H1 (cell line): ENCODE data around the gene ANKRD65. TPM values are rescaled to one million over a fixed set of nuclear protein-coding genes. Genes with fewer than 3 reads are reported as not detected.
A peak's percentile ranks its signal among the peaks of the same experiment; 100 is the strongest.
"Not testable (repeated sequence)": the region's sequence is repeated elsewhere in the genome, so short reads cannot be mapped to it uniquely, and the experiment has no call there.

ENCODE experiments used
- CTCF ChIA-PET: fragments of 300-600 bp; sonication (Branson Sonifier 250); formaldehyde crosslinking; loops from one replicate; lab custom pipeline; 2021; ENCODE audit not compliant: partially characterized antibody; lab: Charles Lee
- POLR2A ChIA-PET: fragments of 300-600 bp; sonication (Branson Sonifier 250); formaldehyde crosslinking; loops from one replicate; lab custom pipeline; 2021; ENCODE audit warnings: inconsistent platforms; ENCODE audit not compliant: partially characterized antibody; lab: Charles Lee
- DNase-seq, 2 experiments: peaks; one replicate each; pipeline versions ENCODE4 v3.0.0 to v3.0.0-alpha.2; 2010 to 2022; ENCODE audit warnings: low spot score in 2 of 2, low read depth in 1 of 2, mixed read lengths in 1 of 2
- FAIRE-seq: peaks from 2 replicates; lab custom pipeline; 2011; peaks lifted over from hg19 to GRCh38; lab: Jason Lieb, UNC
- H2AFZ ChIP-seq: 2 replicates; pipeline ENCODE4 v1.8.1; 2012; ENCODE audit warnings: low read length, inconsistent platforms
- H2AK5ac ChIP-seq: 2 replicates; pipeline ENCODE4 v1.6.1; 2013; ENCODE audit warnings: low read depth, low read length
- H2BK120ac ChIP-seq: replicated peaks from 2 replicates; pipeline ENCODE3; 2013; ENCODE audit warnings: low read depth, low read length, inconsistent platforms
- H2BK12ac ChIP-seq: 2 replicates; pipeline ENCODE4 v1.6.1; 2013; ENCODE audit warnings: low read depth, low read length
- H2BK15ac ChIP-seq: 2 replicates; pipeline ENCODE4 v1.6.1; 2013; ENCODE audit warnings: low read length
- H2BK20ac ChIP-seq: 2 replicates; pipeline ENCODE4 v1.6.1; 2013; ENCODE audit warnings: low read length
- H2BK5ac ChIP-seq: 2 replicates; pipeline ENCODE4 v1.6.1; 2013; ENCODE audit warnings: low read depth, low read length
- H3K14ac ChIP-seq: 2 replicates; pipeline ENCODE4 v1.6.1; 2013; ENCODE audit warnings: inconsistent platforms; ENCODE audit not compliant: insufficient read length
- H3K18ac ChIP-seq: 2 replicates; pipeline ENCODE4 v1.6.1; 2013; ENCODE audit warnings: low read length; ENCODE audit errors: extremely low read depth
- H3K23ac ChIP-seq: 2 replicates; pipeline ENCODE4 v1.6.1; 2013; ENCODE audit warnings: inconsistent platforms; ENCODE audit not compliant: insufficient read length
- H3K23me2 ChIP-seq: 2 replicates; pipeline ENCODE4 v1.6.1; 2013; ENCODE audit warnings: low read depth, low read length
- H3K27ac ChIP-seq: 2 replicates; pipeline ENCODE4 v1.6.1; 2011; ENCODE audit warnings: low read depth, low read length, inconsistent platforms
- H3K27me3 ChIP-seq, 4 experiments: replicated peaks in 1 of 4; 1 replicate in 1 of 4; 2 replicates in 3 of 4; pipeline versions ENCODE4 v1.6.1 to v1.8.1; 2011 to 2013; ENCODE audit warnings: low read length in 3 of 4, mild to moderate bottlenecking in 3 of 4, inconsistent platforms in 2 of 4, mixed read lengths in 2 of 4, moderate library complexity in 1 of 4; ENCODE audit not compliant: control insufficient read depth in 3 of 4, insufficient read depth in 3 of 4; ENCODE audit errors: extremely low read depth in 1 of 4
- H3K36me3 ChIP-seq, 4 experiments: 2 replicates each; pipeline versions ENCODE4 v1.6.1 to v1.8.1; 2011 to 2013; ENCODE audit warnings: mild to moderate bottlenecking in 4 of 4, low read length in 3 of 4, moderate library complexity in 2 of 4, control low read depth in 1 of 4, inconsistent platforms in 1 of 4; ENCODE audit not compliant: insufficient read depth in 4 of 4, control insufficient read depth in 2 of 4
- H3K4ac ChIP-seq: replicated peaks from 2 replicates; pipeline ENCODE3; 2013; ENCODE audit warnings: low read length, low read depth, mixed read lengths, inconsistent platforms; ENCODE audit not compliant: insufficient read length
- H3K4me1 ChIP-seq, 4 experiments: replicated peaks in 1 of 4; 1 replicate in 1 of 4; 2 replicates in 3 of 4; pipeline versions ENCODE4 v1.6.1 to v1.8.1; 2011 to 2013; ENCODE audit warnings: low read length in 3 of 4, inconsistent platforms in 2 of 4, mixed read lengths in 1 of 4; ENCODE audit not compliant: insufficient read depth in 4 of 4, control insufficient read depth in 3 of 4
- H3K4me2 ChIP-seq, 2 experiments: 2 replicates each; pipeline versions ENCODE4 v1.6.1 to v1.8.1; 2011 to 2013; ENCODE audit warnings: low read depth in 2 of 2, low read length in 2 of 2, control low read depth in 1 of 2, inconsistent platforms in 1 of 2, mild to moderate bottlenecking in 1 of 2; ENCODE audit not compliant: insufficient read depth in 1 of 2
- H3K4me3 ChIP-seq, 4 experiments: fragments of 200-600, 300-600 bp in 1 of 4; sonication (generic), shearing (Covaris generic), sonication (Bioruptor Twin) in 1 of 4; 2 replicates each; pipeline versions ENCODE4 v1.5.1 to v1.8.1; 2011 to 2016; ENCODE audit warnings: low read length in 4 of 4, low read depth in 3 of 4, control low read depth in 2 of 4, inconsistent platforms in 2 of 4, mild to moderate bottlenecking in 2 of 4, mixed read lengths in 1 of 4, moderate library complexity in 1 of 4; ENCODE audit not compliant: insufficient read depth in 2 of 4; ENCODE audit errors: extremely low read depth in 1 of 4
- H3K56ac ChIP-seq: replicated peaks from 2 replicates; pipeline ENCODE3; 2013; ENCODE audit warnings: low read depth, mild to moderate bottlenecking, mixed read lengths, low read length, inconsistent platforms; ENCODE audit not compliant: insufficient read length
- H3K79me1 ChIP-seq: 2 replicates; pipeline ENCODE4 v1.6.1; 2013; ENCODE audit warnings: low read depth, low read length, control low read depth
- H3K79me2 ChIP-seq, 2 experiments: 2 replicates each; pipeline versions ENCODE4 v1.6.1 to v1.8.1; 2012 to 2013; ENCODE audit warnings: low read length in 2 of 2, mild to moderate bottlenecking in 2 of 2, inconsistent platforms in 1 of 2; ENCODE audit not compliant: insufficient read depth in 2 of 2, control insufficient read depth in 1 of 2
- H3K9ac ChIP-seq, 4 experiments: replicated peaks in 1 of 4; 1 replicate in 1 of 4; 2 replicates in 3 of 4; pipeline versions ENCODE4 v1.6.1 to v1.8.1; 2011 to 2013; ENCODE audit warnings: low read depth in 3 of 4, low read length in 3 of 4, control low read depth in 2 of 4, mild to moderate bottlenecking in 2 of 4, moderate library complexity in 2 of 4, inconsistent platforms in 1 of 4; ENCODE audit errors: extremely low read depth in 1 of 4
- H3K9me3 ChIP-seq, 2 experiments: 2 replicates each; pipeline versions ENCODE4 v1.6.1 to v1.8.1; 2012 to 2013; ENCODE audit warnings: mild to moderate bottlenecking in 2 of 2, moderate library complexity in 2 of 2, control low read depth in 1 of 2, inconsistent platforms in 1 of 2, low read depth in 1 of 2, low read length in 1 of 2, mixed read lengths in 1 of 2; ENCODE audit not compliant: insufficient read depth in 2 of 2
- H4K20me1 ChIP-seq, 2 experiments: replicated peaks in 1 of 2; 2 replicates each; pipeline versions ENCODE3 to v1.8.1; 2011 to 2013; ENCODE audit warnings: inconsistent platforms in 2 of 2, low read length in 2 of 2, mild to moderate bottlenecking in 1 of 2; ENCODE audit not compliant: insufficient read depth in 2 of 2, control insufficient read depth in 1 of 2
- H4K5ac ChIP-seq: 2 replicates; pipeline ENCODE4 v1.6.1; 2013; ENCODE audit warnings: low read length, low read depth, mixed read lengths, inconsistent platforms; ENCODE audit not compliant: insufficient read length
- H4K8ac ChIP-seq: 2 replicates; pipeline ENCODE4 v1.8.0; 2013; ENCODE audit warnings: mild to moderate bottlenecking, moderate library complexity, low read length, inconsistent platforms; ENCODE audit not compliant: insufficient read depth; ENCODE audit errors: extremely low read depth
- H4K91ac ChIP-seq: replicated peaks from 2 replicates; pipeline ENCODE3; 2013; ENCODE audit warnings: low read length, mixed read lengths, inconsistent platforms; ENCODE audit not compliant: insufficient read length
- POLR2A ChIP-seq, 2 experiments: IDR thresholded peaks; 1 replicate in 1 of 2; 2 replicates in 1 of 2; pipeline ENCODE4 v1.6.1; 2011; ENCODE audit warnings: low read depth in 2 of 2, low read length in 2 of 2, mild to moderate bottlenecking in 2 of 2; ENCODE audit errors: control extremely low read depth in 1 of 2
- WGBS, 2 experiments: shearing (Covaris generic) in 1 of 2; methylation state at CpG; one replicate each; pipeline versions ENCODE4 v1.1.6 to v1.1.7; 2013 to 2015; ENCODE audit warnings: low lambda C conversion rate in 2 of 2, mixed read lengths in 2 of 2, inconsistent platforms in 1 of 2, low coverage in 1 of 2, missing lambda C conversion rate in 1 of 2; ENCODE audit not compliant: insufficient replicate concordance in 2 of 2, insufficient coverage in 1 of 2, insufficient read length in 1 of 2; ENCODE audit errors: extremely low coverage in 1 of 2, missing lambda C conversion rate in 1 of 2; 5-methylcytosine and 5-hydroxymethylcytosine counted together
- polyA plus RNA-seq, 7 experiments: library from polyadenylated mRNA; depleted of rRNA in 3 of 7; stranded (reverse) in 5 of 7; unstranded in 2 of 7; fragments of >200 nt in 5 of 7; fragments of 200-250 nt in 2 of 7; gene quantifications; 1 replicate in 5 of 7; 2 replicates in 1 of 7; 4 replicates in 1 of 7; pipeline versions ENCODE4 v1.2.1 to v1.2.3, GENCODE V29; 2011 to 2013; ENCODE audit warnings: missing spikeins in 2 of 7, mixed read lengths in 2 of 7
- total RNA-seq: library from RNA; stranded (reverse); fragmentation: NEBNext Ultra II Directional; extraction: Animal tissue kit (Norgen Biotek cat#: 25700); gene quantifications from 2 replicates; pipeline ENCODE4 v1.2.1, GENCODE V29; 2021

The ANKRD65 gene
- total and polyA plus RNA-seq, 2 of the 8 experiments (the other 6 are each of a cell fraction or from before 2014, with no cell fraction given) = 1.8 to 2.0 TPM

DNA sequence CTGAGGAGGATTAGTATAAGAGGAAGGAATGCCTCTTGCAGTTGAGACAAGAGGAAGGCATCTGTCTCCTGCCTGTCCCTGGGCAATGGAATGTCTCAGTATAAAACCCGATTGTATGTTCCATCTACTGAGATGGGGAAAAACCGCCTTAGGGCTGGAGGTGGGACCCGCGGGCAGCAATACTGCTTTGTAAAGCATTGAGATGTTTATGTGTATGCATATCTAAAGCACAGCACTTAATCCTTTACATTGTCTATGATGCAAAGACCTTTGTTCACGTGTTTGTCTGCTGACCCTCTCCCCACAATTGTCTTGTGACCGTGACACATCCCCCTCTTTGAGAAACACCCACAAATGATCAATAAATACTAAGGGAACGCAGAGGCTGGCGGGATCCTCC, 10.8 kb downstream of the ANKRD65 start:
- H3K9me3 ChIP-seq, H4K91ac ChIP-seq, H3K56ac ChIP-seq, H2AK5ac ChIP-seq, H3K4ac ChIP-seq, H3K27me3 ChIP-seq, H3K23me2 ChIP-seq, H3K9ac ChIP-seq, DNase-seq, H2BK20ac ChIP-seq, H3K14ac ChIP-seq, H2BK120ac ChIP-seq, H4K5ac ChIP-seq, H4K8ac ChIP-seq, H3K23ac ChIP-seq, H4K20me1 ChIP-seq, H2BK15ac ChIP-seq, FAIRE-seq, H2AFZ ChIP-seq, H3K18ac ChIP-seq, H3K79me1 ChIP-seq: not testable (repeated sequence)
- peak overlapping the region; percentile 60 to 86; a peak in 3 of 4 replicates for H3K4me2 ChIP-seq
- H3K36me3 ChIP-seq = peaks cover 4 to 28% (median 6%) of the 10 kb centered on the region in 4 experiments; a peak in 7 of 8 replicates
- peaks cover 14 to 35% of the 10 kb centered on the region in 2 experiments for H3K79me2 ChIP-seq
- peak overlapping the region; percentile 50; the same call in 1 of the 2 replicates for H2BK12ac ChIP-seq
- H3K27ac ChIP-seq = peak overlapping the region; percentile 85; the same call in 1 of the 2 replicates
- H3K4me3 ChIP-seq = peak overlapping the region in 1 of 4 experiments; percentile 46; a peak in 2 of 8 replicates
- peaks cover 8 to 18% (median 14%) of the 10 kb centered on the region in 4 experiments for H3K4me1 ChIP-seq
- TF ChIP-seq POLR2A (IDR thresholded peaks at IDR 0.05; ENCODE audit: control extremely low read depth in 1 of 2, low read depth in 2 of 2, low read length in 2 of 2) = peak in 1 of 2 experiments; percentile 46; a peak in 2 of 3 replicates
- H2BK5ac ChIP-seq = peak overlapping the region; percentile 81; the same call in 1 of the 2 replicates
- 8% methylated on average over 8 of the region's 8 CpGs; no CpG with 5 or more reads in 1 of the 2 experiments for WGBS, 2 experiments
- CTCF ChIA-PET = interaction anchor here (1.1 to 1.7 kb wide), 3 partner anchors 8 to 10 kb away, joined by 5 to 9 read pairs (median 5); no protein-coding TSS in a partner anchor
- POLR2A ChIA-PET = interaction anchor here (0.9 to 27.7 kb wide), 17 partner anchors 8 to 95 kb away, joined by 3 to 719 read pairs (median 6); partner anchors contain the start of genes ANKRD65, AURKAIP1, CCNL2 and VWA1
